Subcutaneous adipose tissue (tissue), 4 donors: ENCODE results near the gene CLP1. TPM values are rescaled to one million over a fixed set of nuclear protein-coding genes. Genes with fewer than 3 reads are reported as not detected.

Experiments used
- total RNA-seq, 4 donors: library from RNA; depleted of rRNA; stranded (reverse); fragments of >200 nt; gene quantifications; one replicate each; pipeline ENCODE4 v1.1.0, GENCODE V29; 2016
- TF ChIP-seq, protein P1 (sequence below): fragments of 450-650 bp; IDR thresholded peaks from one replicate; pipeline ENCODE4 v1.5.1; 2016; ENCODE audit warnings: low read depth, mild to moderate bottlenecking, control low read depth, antibody characterized with exemption, moderate library complexity

Gene CLP1
- total RNA-seq, 4 donors from 2014 or later, result 5.7 to 11.5 (median 10.0) TPM

DNA sequence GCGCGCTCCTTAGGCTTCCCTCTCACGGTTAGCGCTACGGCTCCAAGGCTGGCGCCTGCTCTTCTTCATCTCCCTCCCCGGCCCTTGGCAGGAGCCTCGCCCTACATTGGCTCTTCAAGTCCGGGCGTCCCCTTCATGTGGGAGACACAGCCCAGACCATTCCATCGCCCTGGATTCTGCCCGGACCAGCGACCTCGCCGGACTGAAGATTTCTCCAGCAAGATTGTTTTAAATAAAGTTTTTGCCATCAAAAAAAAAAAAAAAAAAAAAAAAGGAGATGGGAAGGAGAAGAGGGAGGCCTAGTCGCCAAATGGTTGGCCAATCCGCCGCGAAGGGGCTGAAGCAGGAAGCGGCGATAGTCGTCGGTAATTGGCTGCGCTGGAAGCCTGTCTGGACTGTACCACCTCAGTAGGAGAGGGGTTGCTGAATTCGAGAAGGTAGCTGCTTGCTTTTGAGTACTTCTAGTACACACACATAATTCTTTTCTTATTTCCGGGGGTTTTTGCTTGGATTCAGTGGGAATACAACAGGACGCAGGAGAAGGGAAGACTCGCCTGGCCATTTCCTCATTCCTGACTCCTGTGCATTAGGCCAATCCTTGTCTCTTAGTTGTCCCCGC, 9.7 kb downstream of the CLP1 start:
- TF ChIP-seq, protein P1, sequence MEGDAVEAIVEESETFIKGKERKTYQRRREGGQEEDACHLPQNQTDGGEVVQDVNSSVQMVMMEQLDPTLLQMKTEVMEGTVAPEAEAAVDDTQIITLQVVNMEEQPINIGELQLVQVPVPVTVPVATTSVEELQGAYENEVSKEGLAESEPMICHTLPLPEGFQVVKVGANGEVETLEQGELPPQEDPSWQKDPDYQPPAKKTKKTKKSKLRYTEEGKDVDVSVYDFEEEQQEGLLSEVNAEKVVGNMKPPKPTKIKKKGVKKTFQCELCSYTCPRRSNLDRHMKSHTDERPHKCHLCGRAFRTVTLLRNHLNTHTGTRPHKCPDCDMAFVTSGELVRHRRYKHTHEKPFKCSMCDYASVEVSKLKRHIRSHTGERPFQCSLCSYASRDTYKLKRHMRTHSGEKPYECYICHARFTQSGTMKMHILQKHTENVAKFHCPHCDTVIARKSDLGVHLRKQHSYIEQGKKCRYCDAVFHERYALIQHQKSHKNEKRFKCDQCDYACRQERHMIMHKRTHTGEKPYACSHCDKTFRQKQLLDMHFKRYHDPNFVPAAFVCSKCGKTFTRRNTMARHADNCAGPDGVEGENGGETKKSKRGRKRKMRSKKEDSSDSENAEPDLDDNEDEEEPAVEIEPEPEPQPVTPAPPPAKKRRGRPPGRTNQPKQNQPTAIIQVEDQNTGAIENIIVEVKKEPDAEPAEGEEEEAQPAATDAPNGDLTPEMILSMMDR, result no peak

DNA sequence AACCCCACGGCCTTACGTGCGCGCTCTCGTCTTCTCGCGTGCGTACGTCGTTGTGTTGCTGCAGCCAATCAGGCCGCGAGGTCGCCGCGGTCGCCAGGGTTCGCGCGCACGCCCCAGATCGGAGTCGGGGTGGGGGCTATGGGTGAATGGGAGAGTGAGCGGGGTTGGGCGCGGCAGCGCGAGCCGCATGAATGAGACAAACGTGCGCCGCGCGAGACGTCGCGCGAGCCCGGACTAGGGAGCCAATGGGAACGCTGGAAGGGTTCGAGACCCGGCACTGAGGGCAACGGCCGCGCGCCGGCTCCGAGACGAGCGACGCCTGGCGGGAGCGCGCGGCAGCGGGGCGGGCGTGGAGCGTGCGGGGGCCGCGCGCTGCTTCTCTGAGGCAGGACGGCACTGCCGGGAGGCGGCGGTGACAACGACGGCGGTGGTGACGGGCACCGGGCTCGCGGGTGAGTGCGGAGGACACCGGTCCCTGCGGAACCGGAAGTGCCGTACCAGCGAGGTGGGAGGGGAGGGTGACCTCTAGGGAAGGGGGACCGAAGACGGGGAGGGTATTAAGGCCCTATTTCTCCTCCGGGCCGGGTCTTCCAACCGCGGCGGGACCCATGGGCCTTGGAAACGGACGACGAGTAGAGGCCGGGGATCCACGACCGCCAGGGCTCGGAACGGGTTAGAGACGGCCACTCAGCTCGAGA, 10.3 kb downstream of the CLP1 start, which contains the start of gene ZDHHC5:
TSS of gene ZDHHC5 (plus strand) at position 379 of the 698 bp plus-strand sequence. CDS start 4,977 bp downstream, outside the sequence.
- TF ChIP-seq, protein P1, result no peak

DNA sequence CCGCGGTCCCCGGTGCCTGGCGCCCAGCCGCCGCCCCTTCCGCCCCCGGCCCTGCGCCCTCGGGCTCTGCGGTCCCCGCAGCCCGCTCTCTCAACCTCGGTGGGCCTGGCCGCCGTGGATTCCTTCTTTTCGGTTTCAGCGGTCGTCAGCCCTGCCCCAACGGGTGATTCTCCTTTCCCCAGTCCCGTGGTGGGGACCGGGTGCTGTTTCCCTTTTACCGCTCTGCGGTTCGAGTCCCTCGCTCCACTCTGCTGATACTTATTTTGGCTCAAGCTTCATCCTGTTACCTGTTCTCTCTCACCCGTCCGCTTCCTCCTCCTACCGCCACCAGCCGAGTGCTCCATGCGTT, 10.8 kb downstream of the CLP1 start:
- TF ChIP-seq, protein P1, result no peak

DNA sequence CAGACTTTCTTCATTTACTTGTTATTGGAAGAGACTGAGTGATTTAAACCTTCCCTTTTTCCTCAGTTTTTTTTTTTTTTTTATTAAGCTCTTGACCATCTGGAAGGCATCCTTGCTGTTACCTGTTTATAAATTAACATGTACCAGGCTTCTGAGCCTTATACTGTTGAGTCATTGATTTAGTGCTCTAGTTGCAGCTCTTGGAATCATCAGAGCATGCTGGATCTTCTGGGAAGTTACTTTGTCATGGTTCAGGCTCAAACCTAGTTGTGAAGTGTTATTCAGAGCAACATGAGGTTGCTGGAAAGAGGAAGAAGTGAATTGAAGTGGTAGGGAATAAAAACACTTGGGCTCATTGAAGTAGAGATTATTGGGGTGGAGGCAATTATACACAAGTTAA, 16.7 kb downstream of the CLP1 start:
- TF ChIP-seq, protein P1, result no peak

DNA sequence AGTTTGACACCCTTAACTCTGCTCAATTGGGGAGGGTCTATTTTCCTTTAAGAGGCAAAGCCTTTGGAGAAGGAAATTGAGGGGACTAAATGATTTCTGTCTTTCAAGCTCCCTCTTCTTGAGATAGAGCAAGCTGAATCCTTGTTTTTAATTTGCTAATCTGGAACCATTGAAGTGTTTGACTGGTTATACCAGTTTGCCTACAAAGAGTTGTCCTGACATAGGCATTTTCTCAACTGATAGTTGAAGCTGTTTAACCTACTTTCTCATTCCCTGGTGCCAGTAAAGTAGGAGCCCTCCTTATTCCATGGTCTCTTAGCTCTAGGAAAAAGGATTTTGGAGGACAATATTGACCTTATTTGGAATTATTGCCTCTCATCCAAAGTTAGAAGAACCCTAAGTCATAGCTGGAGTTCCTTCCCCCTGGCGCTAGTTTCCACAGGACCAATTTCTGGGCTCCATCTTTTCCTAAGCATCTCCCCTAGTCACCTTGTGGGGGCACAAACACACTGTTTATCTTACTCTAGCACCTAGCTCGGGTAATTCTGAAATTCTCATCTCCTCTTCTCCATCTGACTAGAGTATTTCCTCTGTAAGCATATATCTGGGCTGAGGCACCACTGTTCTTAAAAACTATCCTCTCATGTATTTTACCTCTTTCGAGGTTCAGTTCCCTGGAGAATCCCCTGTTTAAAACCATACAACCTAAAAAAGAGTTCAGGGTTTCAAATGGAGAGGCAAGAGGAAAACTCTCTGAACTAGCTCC, 17.8 kb downstream of the CLP1 start:
- TF ChIP-seq, protein P1, result no peak

DNA sequence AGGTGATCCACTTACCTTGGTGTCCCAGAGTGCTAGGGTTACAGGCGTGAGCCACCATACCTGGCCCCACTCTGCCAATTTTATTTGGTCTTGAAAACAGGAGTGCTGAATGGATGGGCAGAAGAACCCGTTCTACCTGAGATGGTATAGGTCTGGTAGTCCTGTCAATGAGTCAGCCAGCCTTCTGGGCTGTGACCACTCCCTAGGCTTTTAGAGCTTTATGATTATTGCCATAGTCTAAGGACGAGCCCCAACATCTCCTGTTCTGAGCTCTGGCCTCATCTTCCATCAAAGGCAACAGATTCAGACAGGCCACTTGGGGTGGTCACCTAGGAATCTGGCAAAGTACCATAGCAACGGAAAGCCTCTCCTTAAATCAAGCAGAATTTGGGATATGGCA, 21.8 kb downstream of the CLP1 start:
- TF ChIP-seq, protein P1, result no peak

DNA sequence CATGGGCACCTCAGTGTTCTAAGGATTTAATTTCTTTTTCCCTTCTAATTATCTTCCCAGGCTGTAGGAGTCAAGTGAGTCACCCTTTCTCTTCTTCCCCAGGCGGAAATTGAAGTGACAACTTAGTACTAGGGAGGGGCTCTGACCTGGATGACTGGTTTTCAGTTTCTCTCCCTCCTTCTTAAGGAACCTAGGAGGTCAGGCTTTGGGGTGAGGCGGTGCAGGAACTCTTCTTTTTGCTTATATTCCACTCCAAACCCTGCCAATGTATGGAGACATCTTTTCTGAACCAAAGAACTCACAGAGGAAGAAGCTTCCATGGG, 23.0 kb downstream of the CLP1 start:
- TF ChIP-seq, protein P1, result no peak
